GM18505 (cell line): ENCODE measurements around the gene BTNL8.
A peak's percentile ranks its signal among the peaks of the same experiment; 100 is the strongest.

Source experiments
- ATAC-seq: cut with Tn5 transposase; IDR thresholded peaks from one replicate; pipeline ENCODE4 v1.9.1; 2021; ENCODE audit not compliant: unreplicated experiment
- POLR2A ChIP-seq: IDR thresholded peaks from 4 replicates; pipeline ENCODE4 v1.6.1; 2011; ENCODE audit warnings: borderline replicate concordance; ENCODE audit not compliant: insufficient read depth, insufficient read length; ENCODE audit errors: extremely low read depth

BTNL8 gene

GRCh38 chr5:180960209-180960608, 61.2 kb downstream of the BTNL8 start:
- TF ChIP-seq POLR2A: no peak
- no peak for ATAC-seq

DNA sequence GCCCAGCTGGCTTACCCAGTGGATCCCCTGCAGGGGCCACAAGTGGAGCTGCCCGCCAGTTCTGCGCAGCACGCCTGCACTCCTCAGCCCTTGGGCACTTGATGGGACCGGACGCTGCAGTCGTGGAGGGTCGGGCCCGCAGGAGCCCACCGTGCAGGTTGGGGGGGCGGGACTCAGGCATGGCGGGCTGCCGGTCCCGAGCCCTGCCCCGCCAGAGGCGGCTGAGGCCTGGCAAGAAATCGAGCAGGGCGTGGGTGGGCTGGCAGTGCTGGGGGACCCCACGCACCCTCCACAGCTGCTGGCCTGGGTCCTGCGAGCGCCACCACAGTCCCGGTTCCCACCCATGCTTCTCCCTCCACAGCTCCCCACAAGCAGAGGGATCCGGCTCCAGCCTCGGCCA, 70.4 kb downstream of the BTNL8 start:
- ATAC-seq: no peak
- no peak for TF ChIP-seq POLR2A

DNA sequence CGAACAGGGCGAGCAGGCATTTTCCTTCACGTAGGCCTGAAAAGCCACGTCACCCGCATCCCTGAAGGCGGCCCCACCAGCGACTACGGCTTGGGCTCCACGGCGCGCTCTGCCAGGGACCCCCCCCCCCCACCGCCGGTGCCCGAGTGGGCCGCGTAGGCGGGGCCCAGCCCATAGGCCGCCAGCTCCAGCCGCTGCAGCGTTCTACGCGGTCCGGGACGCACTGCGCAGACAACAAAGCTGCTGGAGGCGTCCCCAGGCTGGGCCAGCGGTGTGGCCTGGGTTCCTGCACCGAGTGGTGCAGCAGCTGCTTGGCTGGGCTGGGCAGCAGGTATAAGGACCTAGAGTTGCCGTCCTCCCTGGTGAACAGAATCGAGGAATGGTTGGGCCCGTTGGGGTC, 71.4 kb downstream of the BTNL8 start:
- TF ChIP-seq POLR2A: no peak
- ATAC-seq: no peak

GRCh38 chr5:180970875-180971274, 71.9 kb downstream of the BTNL8 start:
- no peak for TF ChIP-seq POLR2A
- no peak for ATAC-seq

DNA sequence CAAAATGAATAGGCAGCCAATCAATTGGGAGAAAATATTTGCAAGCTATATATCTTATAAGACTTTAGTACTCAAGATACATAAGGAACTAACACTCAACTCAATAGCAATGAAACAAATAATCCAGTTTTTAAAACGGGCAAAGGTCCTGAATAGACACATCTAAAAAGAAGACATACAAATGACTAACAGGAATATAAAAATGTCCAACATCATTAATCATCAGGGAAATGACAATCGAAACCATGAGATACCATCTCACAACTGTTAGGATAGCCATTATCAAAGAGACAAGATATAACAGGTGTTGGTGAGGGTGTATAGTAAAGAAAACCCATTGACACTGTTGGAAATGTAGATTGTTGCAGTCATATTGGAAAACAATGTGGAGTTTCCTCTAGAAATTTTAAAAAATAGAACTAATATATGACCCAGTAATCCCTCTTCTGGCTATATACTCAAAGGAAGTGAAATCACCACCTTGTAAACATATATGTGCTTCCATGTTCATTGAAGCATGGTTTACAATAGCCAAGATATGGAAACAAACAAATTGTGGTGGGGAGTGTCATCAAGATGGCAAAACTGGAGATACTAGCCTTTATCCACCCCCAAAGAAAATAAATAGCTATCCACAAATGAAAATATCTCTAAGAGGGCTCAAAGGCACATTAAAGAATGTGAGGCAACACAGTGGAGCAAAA, 75.8 kb downstream of the BTNL8 start:
- TF ChIP-seq POLR2A: no peak
- ATAC-seq: peak; percentile 17

DNA sequence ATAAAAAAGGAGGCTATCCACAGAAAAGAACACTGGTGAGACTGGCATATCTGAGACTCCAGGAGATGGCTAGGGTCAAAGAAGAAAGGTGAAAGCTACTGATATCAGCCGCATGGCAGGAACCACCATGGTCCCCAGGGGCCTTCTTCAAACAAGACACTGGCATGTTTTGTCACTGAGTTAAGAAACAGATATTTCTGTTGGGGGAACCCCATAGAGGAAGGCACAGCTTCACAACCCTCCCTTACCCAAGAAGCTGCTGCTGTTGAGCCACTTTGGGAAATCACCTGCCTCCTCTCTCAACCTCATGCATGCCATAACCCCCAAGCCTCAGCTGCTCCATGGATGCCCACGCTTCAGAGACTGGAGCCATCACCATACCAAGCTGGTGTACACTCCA, 76.4 kb downstream of the BTNL8 start:
- peak; percentile 95 for ATAC-seq
- TF ChIP-seq POLR2A: no peak

DNA sequence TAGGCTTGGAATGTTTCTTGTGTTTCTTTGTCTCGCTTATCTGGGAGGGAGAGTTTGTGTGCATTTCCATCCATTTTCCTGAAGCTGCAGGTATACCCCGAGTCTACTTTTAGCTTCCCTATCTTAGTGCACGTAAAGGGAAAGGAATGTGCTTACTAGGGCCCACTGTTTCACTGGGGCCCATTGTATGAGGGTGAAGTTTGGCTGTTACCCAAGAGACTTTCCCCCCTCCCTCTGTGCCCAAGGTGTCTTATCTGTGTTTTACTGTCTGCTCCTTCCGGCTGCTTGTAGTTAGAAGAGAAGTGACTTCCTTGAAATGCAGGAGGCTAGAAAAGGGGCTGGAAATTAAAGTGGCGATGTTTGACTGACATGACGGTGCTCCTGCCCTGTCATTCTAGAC, 77.6 kb downstream of the BTNL8 start:
- no peak for TF ChIP-seq POLR2A
- no peak for ATAC-seq

DNA sequence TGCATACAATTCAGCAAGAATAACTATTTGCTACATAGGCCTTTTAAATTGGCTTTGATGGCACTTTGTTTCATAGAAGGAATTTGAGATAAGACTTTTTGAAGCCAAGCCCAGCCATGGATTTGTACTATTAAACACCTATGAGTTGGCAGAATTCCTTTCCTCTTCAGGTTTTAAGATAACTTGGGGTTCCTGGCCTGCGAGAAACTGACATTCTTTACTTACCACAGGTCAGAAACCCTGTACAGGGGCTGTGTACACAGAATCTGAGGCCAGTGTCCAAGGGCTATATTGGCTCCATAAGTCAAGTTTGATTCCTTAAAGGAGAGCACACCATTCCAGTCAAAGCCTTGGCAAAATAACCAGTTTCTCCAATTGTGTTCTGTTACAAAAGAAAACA, 78.9 kb downstream of the BTNL8 start:
- ATAC-seq: no peak
- TF ChIP-seq POLR2A: no peak

- ATAC-seq: no peak
Observed at GRCh38 chr5:180982008-180982741, 83.2 kb downstream of the BTNL8 start.

GRCh38 chr5:180988016-180988415, 89.1 kb downstream of the BTNL8 start:
- TF ChIP-seq POLR2A: no peak
- no peak for ATAC-seq

More at GRCh38 chr5:180982008-180982741, 83.2 kb downstream of the BTNL8 start:
- TF ChIP-seq POLR2A: no peak

DNA sequence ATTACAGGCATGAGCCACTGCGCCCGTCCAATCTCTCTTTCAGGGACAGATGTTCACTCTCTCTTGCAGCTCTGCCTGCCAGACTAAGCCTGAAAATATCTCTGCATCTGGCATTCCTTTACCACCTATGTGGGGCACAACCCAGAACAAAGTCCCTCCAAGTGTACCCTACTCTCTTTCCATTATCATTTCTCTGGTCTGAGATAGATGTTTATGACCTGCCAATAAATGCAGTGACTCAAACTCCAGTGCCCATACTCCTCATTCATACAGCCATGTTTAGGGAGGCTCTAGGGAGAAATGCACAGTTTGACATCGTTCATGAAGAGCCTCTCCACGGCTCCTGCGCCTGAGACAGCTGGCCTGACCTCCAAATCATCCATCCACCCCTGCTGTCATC, 89.6 kb downstream of the BTNL8 start, which contains the start of gene BTNL3:
TSS of gene BTNL3 (plus strand) at position 255 of the 400 bp plus-strand sequence. CDS start 183 bp downstream, outside the sequence.
- no peak for TF ChIP-seq POLR2A
- no peak for ATAC-seq

DNA sequence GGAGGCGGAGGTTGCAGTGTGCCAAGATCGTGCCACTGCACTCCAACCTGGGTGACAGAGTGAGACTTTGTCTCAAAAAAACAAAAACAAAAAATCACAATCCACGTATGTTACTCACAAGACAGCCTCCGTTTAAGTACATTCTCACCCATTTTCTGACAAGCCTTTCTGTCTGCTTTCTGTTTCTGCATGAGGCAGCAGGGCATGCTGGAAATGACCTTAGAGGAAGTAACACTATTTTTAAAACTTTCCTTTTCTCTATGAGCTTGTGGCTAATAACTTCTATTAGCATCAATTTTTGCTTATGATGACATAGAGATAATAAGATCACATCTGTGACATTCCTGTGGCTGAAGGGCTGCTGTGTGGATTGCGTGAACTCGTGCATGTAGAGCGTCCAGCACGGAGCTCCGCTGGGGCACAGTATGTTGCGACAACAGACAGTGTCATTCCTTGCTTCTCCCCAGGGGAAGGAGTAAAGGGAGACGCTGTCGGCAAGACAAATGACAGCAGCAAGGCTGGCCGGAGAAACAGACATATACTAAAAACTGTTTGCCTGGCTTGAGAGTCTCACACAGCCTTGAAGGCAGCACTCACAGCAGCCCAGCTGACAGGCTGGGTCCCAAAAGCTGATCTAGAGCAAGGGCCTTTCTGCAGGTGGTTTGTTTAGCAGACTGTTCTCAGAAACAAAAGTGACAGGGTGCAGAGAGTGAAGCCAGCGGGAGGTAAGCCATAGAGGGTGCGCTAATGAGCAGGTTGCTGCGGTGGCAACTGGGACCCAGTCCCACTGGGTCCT, 91.3 kb downstream of the BTNL8 start:
- TF ChIP-seq POLR2A: no peak
- no peak for ATAC-seq

- TF ChIP-seq POLR2A: no peak
- ATAC-seq: no peak
Observed at GRCh38 chr5:180990882-180991242, 91.9 kb downstream of the BTNL8 start.
